GM21367 (cell line): ENCODE measurements around the gene PREX1.
A peak's percentile ranks its signal among the peaks of the same experiment; 100 is the strongest.
"Not testable (repeated sequence)": the region's sequence is repeated elsewhere in the genome, so short reads cannot be mapped to it uniquely, and the experiment has no call there.

Source experiments
- ATAC-seq: cut with Tn5 transposase; IDR thresholded peaks from one replicate; pipeline ENCODE4 v1.9.1; 2021; ENCODE audit not compliant: unreplicated experiment

Gene PREX1

DNA sequence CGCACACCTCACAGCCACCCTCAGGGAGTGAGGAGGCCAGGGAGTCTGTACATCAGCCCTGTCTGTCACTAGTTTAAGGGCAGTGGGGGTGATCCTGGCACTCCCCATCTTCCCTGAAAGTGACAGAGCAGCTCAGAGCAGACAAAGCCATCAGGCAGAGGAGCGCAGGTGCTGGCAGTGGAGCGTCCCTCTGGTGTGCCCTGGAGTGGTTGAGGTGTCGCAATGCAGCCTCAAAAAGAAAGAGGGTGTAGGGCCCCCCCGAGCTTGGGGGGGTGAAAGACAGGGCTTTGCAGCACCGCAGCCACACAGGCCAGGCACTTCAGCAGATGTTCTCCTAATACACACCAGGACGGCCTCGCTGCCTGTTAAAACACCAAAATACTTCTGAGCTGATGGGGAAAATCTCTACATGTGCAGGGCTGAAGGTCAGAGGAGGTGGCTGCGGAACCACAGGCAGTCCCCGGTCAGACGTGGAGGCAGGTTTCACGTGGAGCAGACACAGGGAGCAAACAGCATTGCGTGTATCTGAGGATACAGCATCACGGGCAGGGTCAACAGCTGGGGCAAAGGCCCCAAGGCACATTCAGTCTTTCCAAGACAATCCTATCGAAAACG is 69.5 kb downstream of the PREX1 start:
- ATAC-seq: no peak

GRCh38 chr20:48756774-48757173 is 71.0 kb downstream of the PREX1 start:
- not testable (repeated sequence) for ATAC-seq

- ATAC-seq: no peak
Observed at GRCh38 chr20:48754292-48754691, 73.5 kb downstream of the PREX1 start.

- ATAC-seq: no peak
Observed at GRCh38 chr20:48752963-48753362, 74.8 kb downstream of the PREX1 start.

DNA sequence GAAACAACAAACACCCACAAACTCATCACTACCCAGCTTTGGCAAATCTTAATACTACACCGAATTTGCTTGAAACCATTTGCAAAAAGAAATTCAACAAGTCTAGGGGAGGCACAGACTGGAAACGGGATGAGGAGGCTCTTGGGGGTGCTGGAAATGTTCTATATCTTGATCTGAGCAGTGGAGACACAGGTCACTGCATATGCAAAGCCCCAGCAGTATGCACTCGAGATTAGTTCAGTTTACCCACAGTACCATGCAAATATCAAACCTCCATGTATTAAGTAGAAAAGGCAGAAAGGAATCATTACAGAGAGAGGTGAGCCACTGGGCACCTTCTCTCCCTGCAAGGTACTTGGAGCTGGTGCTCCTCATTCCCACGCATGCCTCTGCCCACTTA is 75.9 kb downstream of the PREX1 start:
- ATAC-seq: no peak

DNA sequence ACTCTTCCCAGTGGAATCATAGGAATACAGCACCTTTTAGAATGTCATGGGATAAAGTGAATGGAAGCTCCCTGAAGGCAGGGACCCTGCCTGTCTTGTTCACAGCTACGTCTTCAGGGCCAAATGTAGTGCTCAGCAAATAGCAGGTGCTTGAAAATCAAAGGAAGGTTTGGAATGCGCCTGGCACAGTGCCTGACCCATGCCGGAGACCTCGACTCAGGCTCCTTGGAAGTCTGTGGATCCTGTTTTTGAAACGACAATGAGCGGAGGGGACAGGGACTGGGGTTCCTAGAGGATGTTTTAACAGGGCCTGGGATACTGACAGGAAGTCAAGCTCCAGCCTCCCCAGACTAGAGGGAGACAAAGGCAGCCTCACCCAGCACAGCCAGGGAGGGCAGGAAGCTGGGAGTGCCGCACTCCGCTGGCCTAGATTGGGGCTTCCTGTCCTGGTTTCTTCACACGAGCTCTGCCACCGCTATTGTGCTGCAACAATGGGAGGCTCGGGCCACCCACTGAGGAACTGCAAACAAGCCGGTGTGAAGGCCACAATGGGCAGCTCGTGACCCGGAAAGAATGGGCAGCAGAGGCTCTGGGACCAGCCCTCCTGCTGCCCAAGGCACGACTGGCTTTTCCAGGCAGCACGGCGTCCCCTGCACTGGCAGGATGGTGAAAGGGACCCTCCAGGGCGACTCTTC is 76.7 kb downstream of the PREX1 start:
- ATAC-seq: no peak

- ATAC-seq: no peak
Observed at GRCh38 chr20:48750376-48750775, 77.4 kb downstream of the PREX1 start.

- ATAC-seq: no peak
Observed at GRCh38 chr20:48749437-48749836, 78.4 kb downstream of the PREX1 start.

- no peak for ATAC-seq
Observed at GRCh38 chr20:48748556-48748955, 79.2 kb downstream of the PREX1 start.

GRCh38 chr20:48747840-48748414 is 79.9 kb downstream of the PREX1 start:
- ATAC-seq: no peak

GRCh38 chr20:48745330-48745729 is 82.5 kb downstream of the PREX1 start:
- no peak for ATAC-seq

- ATAC-seq: no peak
Observed at GRCh38 chr20:48744515-48744914, 83.3 kb downstream of the PREX1 start.

- no peak for ATAC-seq
Observed at GRCh38 chr20:48743807-48744206, 84.0 kb downstream of the PREX1 start.

- no peak for ATAC-seq
Observed at GRCh38 chr20:48742912-48743680, 84.7 kb downstream of the PREX1 start.

DNA sequence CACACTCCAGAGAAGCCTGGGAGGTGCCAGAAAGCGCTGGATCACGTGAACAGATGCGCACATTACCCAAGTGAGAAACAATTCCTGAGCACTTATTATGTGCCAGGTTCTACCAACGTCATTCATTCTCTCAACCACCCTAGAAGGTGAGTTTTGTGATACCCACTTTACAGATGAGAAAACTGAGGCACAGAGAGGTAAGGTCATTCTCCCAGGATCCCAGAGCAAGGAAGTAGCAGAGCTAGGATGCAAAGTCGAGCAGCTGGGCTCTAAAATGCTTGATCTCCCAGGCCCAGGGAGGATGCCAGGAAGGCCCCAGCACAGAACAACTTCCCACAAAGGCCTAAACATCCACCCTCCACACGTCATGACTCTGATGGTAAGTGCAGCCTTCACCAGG is 85.6 kb downstream of the PREX1 start:
- ATAC-seq: no peak

DNA sequence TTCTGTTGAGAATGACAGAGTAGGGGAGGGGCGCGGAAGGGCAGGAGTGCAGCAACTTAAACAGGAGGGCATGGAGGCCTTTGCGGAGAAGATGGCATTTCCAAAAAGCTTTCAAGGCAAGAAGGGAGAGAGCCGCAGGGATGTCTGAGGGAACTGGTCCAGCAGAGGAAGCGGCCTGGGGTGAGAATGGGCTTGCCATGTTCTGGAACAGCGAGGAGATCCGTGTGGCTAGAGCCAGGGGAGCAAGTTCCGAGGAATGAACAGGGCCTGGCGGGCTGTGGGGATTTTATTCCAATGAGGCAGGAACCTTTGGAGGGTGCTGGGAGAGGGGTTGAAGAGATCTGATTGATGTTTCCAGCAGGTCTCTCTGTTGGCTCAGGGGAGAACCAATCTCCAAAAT is 86.1 kb downstream of the PREX1 start:
- ATAC-seq: no peak

DNA sequence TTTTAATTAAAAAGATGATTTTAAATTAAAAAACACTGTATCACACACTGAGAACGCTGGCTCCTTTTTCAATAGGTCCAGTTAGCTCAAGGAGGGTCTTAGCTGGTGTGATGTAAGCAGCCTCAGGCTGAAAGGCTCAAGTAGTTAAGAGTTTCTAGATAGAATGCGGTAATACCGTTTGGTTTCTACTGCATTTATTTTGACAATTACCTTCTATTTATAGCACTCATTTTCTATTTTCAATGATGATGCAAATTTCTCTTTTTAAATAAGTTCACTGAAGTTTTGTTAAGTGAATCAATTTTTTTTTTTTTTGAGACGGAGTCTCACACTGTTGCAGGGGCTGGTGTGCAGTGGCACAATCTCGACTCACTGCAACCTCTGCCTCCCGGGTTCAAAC is 87.1 kb downstream of the PREX1 start:
- ATAC-seq: no peak

DNA sequence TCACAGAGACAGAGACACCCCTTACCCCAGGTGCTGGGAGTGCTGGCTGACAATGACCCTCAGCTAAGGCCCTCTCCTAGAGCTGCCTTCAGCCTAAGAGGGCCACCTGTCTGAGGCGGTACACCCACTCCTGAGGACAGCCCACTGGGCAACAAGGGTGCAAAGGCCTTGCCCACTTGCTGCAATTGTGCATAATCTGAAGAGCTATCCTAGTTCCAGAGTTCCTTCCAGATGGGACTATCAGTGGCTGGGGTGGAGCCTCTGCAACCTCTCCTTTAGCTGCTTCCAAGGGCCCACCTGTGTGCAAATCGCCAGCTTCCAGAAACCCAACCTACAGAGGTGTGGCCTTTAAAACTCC is 87.5 kb downstream of the PREX1 start:
- ATAC-seq: no peak

GRCh38 chr20:48739395-48740291 is 88.2 kb downstream of the PREX1 start:
- ATAC-seq: no peak

DNA sequence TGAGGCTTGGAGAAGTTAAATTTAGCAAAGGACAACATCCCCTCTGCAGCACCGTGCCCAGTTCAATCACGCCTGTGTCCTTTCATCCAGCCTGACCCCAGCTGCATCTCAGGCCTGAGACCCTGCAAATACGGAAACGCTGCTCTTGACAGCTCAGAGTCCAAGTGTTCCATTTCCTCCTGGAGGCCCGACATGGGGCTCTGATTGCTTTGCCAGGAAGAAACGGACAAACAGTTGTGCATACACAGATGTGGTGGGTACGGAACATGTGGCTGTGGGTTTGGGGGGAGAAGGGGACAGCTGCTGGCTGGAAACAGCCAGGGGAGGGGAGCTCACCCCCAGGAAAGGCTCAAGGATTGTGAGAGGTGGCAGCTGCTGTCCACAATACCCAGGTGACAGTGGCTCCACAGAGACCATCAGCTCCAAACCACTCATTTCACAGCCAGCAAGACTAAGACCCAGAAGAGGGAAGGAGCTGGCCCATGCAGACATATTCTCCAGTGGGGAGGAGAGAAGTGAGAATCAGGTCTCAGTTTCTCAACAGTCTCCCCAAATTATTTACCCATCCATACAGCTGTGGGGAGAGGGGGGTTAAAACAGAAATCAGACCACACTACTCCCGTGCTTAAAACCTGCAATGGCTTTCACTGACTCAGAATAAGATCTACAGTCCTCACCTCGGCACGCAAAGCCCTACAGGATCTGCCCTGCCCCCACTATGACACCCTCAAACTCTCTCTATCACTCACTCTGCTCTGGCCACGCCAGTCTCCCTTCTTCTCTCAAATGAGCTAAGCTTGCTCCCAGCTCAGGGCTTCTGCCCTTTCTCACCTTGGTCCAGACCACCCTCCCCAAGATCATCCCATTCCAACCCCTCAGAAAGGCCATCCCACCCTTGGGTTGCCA is 89.1 kb downstream of the PREX1 start:
- peak; percentile 39 for ATAC-seq
